HCT116 (cell line): Measurements from ENCODE around the gene IL31RA. TPM values are rescaled to one million over a fixed set of nuclear protein-coding genes. Genes with fewer than 3 reads are reported as not detected.

ENCODE experiments used
- ATAC-seq: fragments of 200-7000 bp; cut with Tn5 transposase; 2 replicates; pipeline ENCODE4 v1.9.1; 2020; ENCODE audit warnings: mild to moderate bottlenecking, moderate library complexity
- BruUV-seq: library from RNA; stranded (reverse); fragments of 400-500 nt; replicated peaks from 2 replicates; lab custom pipeline; 2021; lab: Mats Ljungman, UMichigan
- CTCF ChIA-PET: fragments of 300-600 bp; sonication (Branson Sonifier 250); formaldehyde crosslinking; loops from one replicate; lab custom pipeline; 2021; ENCODE audit warnings: antibody characterized with exemption; lab: Charles Lee
- POLR2A ChIA-PET: fragments of 300-600, 350-600 bp; sonication (Branson Sonifier 250); formaldehyde crosslinking; loops from one replicate; lab custom pipeline; 2021; ENCODE audit warnings: antibody characterized with exemption; lab: Charles Lee
- RAD21 ChIA-PET, 2 experiments: fragments of 300-600 bp; sonication (Branson Sonifier 250); formaldehyde crosslinking; loops; one replicate each; lab custom pipeline; 2023; ENCODE audit warnings: low total read pairs in 2 of 2; ENCODE audit not compliant: uncharacterized antibody in 2 of 2, unreplicated experiment in 2 of 2, low non-redundant PET in 1 of 2; lab: Charles Lee
- DNase-seq: peaks from one replicate; pipeline ENCODE4 v3.0.0-alpha.2; 2010; ENCODE audit warnings: low read depth, low spot score
- H2AFZ ChIP-seq: fragments of 200-600 bp; shearing (Covaris generic), sonication (generic); 2 replicates; pipeline ENCODE4 v1.6.1; 2017; ENCODE audit warnings: low read depth, mixed run types, mixed read lengths, antibody characterized with exemption, low read length; ENCODE audit not compliant: poor library complexity, severe bottlenecking
- H3K27ac ChIP-seq: 2 replicates; pipeline ENCODE4 v1.5.1; 2012; ENCODE audit warnings: low read depth, low read length
- H3K27me3 ChIP-seq: fragments of 200-600 bp; sonication (generic); 2 replicates; pipeline ENCODE4 v1.6.1; 2016; ENCODE audit warnings: mixed run types, low read length, mixed read lengths; ENCODE audit not compliant: insufficient read depth
- H3K36me3 ChIP-seq, 2 experiments: fragments of 200-500 bp in 1 of 2; fragments of 200-600 bp in 1 of 2; sonication (Bioruptor generic) in 1 of 2; sonication (generic) in 1 of 2; 2 replicates each; pipeline versions ENCODE4 v1.5.1 to v1.6.1; 2014 to 2016; ENCODE audit warnings: low read length in 2 of 2, inconsistent platforms in 1 of 2, mixed read lengths in 1 of 2, mixed run types in 1 of 2; ENCODE audit not compliant: insufficient read depth in 2 of 2, control insufficient read depth in 1 of 2
- H3K4me1 ChIP-seq, 2 experiments: fragments of 200-600 bp in 1 of 2; sonication (generic) in 1 of 2; 2 replicates each; pipeline versions ENCODE4 v1.5.1 to v1.6.1; 2012 to 2017; ENCODE audit warnings: low read length in 2 of 2, inconsistent platforms in 1 of 2, mild to moderate bottlenecking in 1 of 2, mixed read lengths in 1 of 2, mixed run types in 1 of 2, moderate library complexity in 1 of 2; ENCODE audit not compliant: insufficient read depth in 2 of 2, control insufficient read depth in 1 of 2
- H3K4me2 ChIP-seq: fragments of 200-600 bp; sonication (generic); 2 replicates; pipeline ENCODE4 v1.6.1; 2017; ENCODE audit warnings: mixed run types, low read length, mixed read lengths
- H3K4me3 ChIP-seq, 2 experiments: fragments of 200-600 bp in 1 of 2; sonication (generic) in 1 of 2; replicated peaks in 1 of 2; 2 replicates each; pipeline ENCODE4 v1.5.1; 2011 to 2016; ENCODE audit warnings: low read length in 2 of 2, control low read depth in 1 of 2, low read depth in 1 of 2, mild to moderate bottlenecking in 1 of 2, mixed read lengths in 1 of 2, mixed run types in 1 of 2
- H3K79me2 ChIP-seq: fragments of 200-600 bp; sonication (generic); 2 replicates; pipeline ENCODE4 v1.6.1; 2017; ENCODE audit warnings: mild to moderate bottlenecking, mixed run types, low read length, moderate library complexity, mixed read lengths; ENCODE audit not compliant: insufficient read depth
- H3K9ac ChIP-seq: fragments of 200-600 bp; sonication (generic); 2 replicates; pipeline ENCODE4 v1.6.1; 2016; ENCODE audit warnings: low read length, mixed read lengths
- H3K9me2 ChIP-seq: fragments of 200-600 bp; sonication (generic), shearing (Covaris generic); 2 replicates; pipeline ENCODE4 v1.6.1; 2017; ENCODE audit warnings: mixed run types, mild to moderate bottlenecking, moderate library complexity; ENCODE audit not compliant: insufficient read depth
- H3K9me3 ChIP-seq, 2 experiments: fragments of 200-500 bp in 1 of 2; fragments of 200-600 bp in 1 of 2; sonication (Bioruptor generic) in 1 of 2; sonication (generic) in 1 of 2; 2 replicates each; pipeline ENCODE4 v1.6.1; 2014 to 2017; ENCODE audit warnings: low read length in 2 of 2, mixed read lengths in 2 of 2, inconsistent platforms in 1 of 2, low read depth in 1 of 2, mild to moderate bottlenecking in 1 of 2, mixed run types in 1 of 2, moderate library complexity in 1 of 2; ENCODE audit not compliant: control insufficient read depth in 1 of 2, insufficient read depth in 1 of 2
- H4K20me1 ChIP-seq: fragments of 200-600 bp; sonication (generic), shearing (Covaris generic); 2 replicates; pipeline ENCODE4 v1.6.1; 2017; ENCODE audit warnings: mixed run types, mild to moderate bottlenecking, moderate library complexity; ENCODE audit not compliant: insufficient read depth
- ATF3 ChIP-seq: IDR thresholded peaks from 2 replicates; pipeline ENCODE4 v1.6.1; 2012
- CTCF ChIP-seq, 3 experiments: fragments of 200-600 bp in 1 of 3; sonication (generic) in 1 of 3; IDR thresholded peaks in 2 of 3; conservative IDR thresholded peaks in 1 of 3; 2 replicates each; pipeline ENCODE4 v1.5.1; 2012 to 2017; ENCODE audit warnings: low read depth in 2 of 3, low read length in 2 of 3, antibody characterized with exemption in 1 of 3, borderline replicate concordance in 1 of 3, control low read depth in 1 of 3, mild to moderate bottlenecking in 1 of 3, mixed read lengths in 1 of 3, mixed run types in 1 of 3, moderate library complexity in 1 of 3; ENCODE audit not compliant: insufficient read depth in 1 of 3
- EGR1 ChIP-seq: IDR thresholded peaks from 2 replicates; pipeline ENCODE4 v1.6.1; 2012; ENCODE audit warnings: low read depth
- JUND ChIP-seq: IDR thresholded peaks from 2 replicates; pipeline ENCODE4 v1.6.1; 2012
- POLR2A ChIP-seq: IDR thresholded peaks from 2 replicates; pipeline ENCODE4 v1.7.0; 2011; ENCODE audit warnings: borderline replicate concordance; ENCODE audit not compliant: insufficient read depth, insufficient read length; ENCODE audit errors: extremely low read depth
- RAD21 ChIP-seq: IDR thresholded peaks from 2 replicates; pipeline ENCODE4 v1.6.1; 2012; ENCODE audit warnings: low read depth, mild to moderate bottlenecking
- SIN3A ChIP-seq: IDR thresholded peaks from 2 replicates; pipeline ENCODE4 v1.6.1; 2012; ENCODE audit warnings: low read depth
- ZBTB33 ChIP-seq: IDR thresholded peaks from 2 replicates; pipeline ENCODE4 v1.6.1; 2011; ENCODE audit warnings: mild to moderate bottlenecking, low read length, moderate library complexity; ENCODE audit not compliant: insufficient replicate concordance; ENCODE audit errors: extremely low read depth
- ZFX ChIP-seq: fragments of 450-650 bp; IDR thresholded peaks from 2 replicates; pipeline ENCODE4 v1.6.1; 2017
- ZNF274 ChIP-seq: fragments of 200-500 bp; sonication (Bioruptor generic); IDR thresholded peaks from 2 replicates; pipeline ENCODE4 v1.6.1; 2014; ENCODE audit warnings: mild to moderate bottlenecking, low read depth, low read length, inconsistent platforms
- intact Hi-C: fragments of 100-400 bp; cut with micrococcal nuclease; formaldehyde crosslinking; loops from 2 replicates; pipeline ENCODE4 v1.10.0; 2022
- total RNA-seq: library from RNA; stranded (reverse); gene quantifications from one replicate; pipeline ENCODE4 v1.2.1, GENCODE V29; 2021; ENCODE audit not compliant: unreplicated experiment

Gene IL31RA
- total RNA-seq, 1 experiment from 2014 or later, result 0.59 TPM

GRCh38 chr5:55832446-55832845 is 18.7 kb upstream of the IL31RA start:
- no peak overlapping the region for H3K27ac ChIP-seq
- H3K4me1 ChIP-seq, result no peaks in the 10 kb centered on the region
- BruUV-seq, result no TSS peak
- H3K9me2 ChIP-seq, result no peaks in the 10 kb centered on the region
- H3K4me3 ChIP-seq, result no peak overlapping the region
- ChIA-PET RAD21 (no interaction called here), POLR2A (no interaction called here), CTCF (no interaction called here)
- no peaks in the 10 kb centered on the region for H3K9me3 ChIP-seq
- ATAC-seq, result no peak
- no peak for DNase-seq
- no peaks in the 10 kb centered on the region for H3K79me2 ChIP-seq
- no peak overlapping the region for H3K4me2 ChIP-seq
- intact Hi-C loops, result no loop called here
- TF ChIP-seq EGR1 (no peak), ATF3 (no peak), JUND (no peak), ZNF274 (no peak), ZFX (no peak), CTCF (IDR thresholded peaks at IDR 0.05 in 2 of 3, conservative IDR thresholded peaks at IDR 0.05 in 1 of 3; ENCODE audit: borderline replicate concordance in 1 of 3, insufficient read depth in 1 of 3, low read depth in 2 of 3, low read length in 2 of 3) (no peak), RAD21 (no peak), SIN3A (no peak), POLR2A (no peak), ZBTB33 (no peak)
- no peaks in the 10 kb centered on the region for H4K20me1 ChIP-seq
- H3K36me3 ChIP-seq, result no peaks in the 10 kb centered on the region
- H2AFZ ChIP-seq, result no peak overlapping the region
- no peaks in the 10 kb centered on the region for H3K27me3 ChIP-seq
- no peak overlapping the region for H3K9ac ChIP-seq
